Breast epithelium (tissue), 3 donors: Measurements from ENCODE around the gene CSHL1.
"Not testable (repeated sequence)": the region's sequence is repeated elsewhere in the genome, so short reads cannot be mapped to it uniquely, and the experiment has no call there.

Experiments used
- CTCF ChIP-seq, 3 donors: fragments of 450-650 bp; IDR thresholded peaks; one replicate each; pipeline ENCODE4 v1.5.1; 2016 to 2017; ENCODE audit warnings: antibody characterized with exemption in 3 of 3, mild to moderate bottlenecking in 3 of 3, moderate library complexity in 3 of 3
- POLR2AphosphoS5 ChIP-seq, 3 donors: sonication (generic); formaldehyde crosslinking; IDR thresholded peaks; one replicate each; pipeline ENCODE4 v1.6.1; 2017; ENCODE audit warnings: antibody characterized with exemption in 3 of 3

- not testable (repeated sequence) for TF ChIP-seq CTCF, POLR2AphosphoS5 (IDR thresholded peaks at IDR 0.05)
Observed at GRCh38 chr17:63882626-63883126, 28.4 kb downstream of the CSHL1 start.
